Measurements from ENCODE around the gene ZNF653.

Gene ZNF653

DNA sequence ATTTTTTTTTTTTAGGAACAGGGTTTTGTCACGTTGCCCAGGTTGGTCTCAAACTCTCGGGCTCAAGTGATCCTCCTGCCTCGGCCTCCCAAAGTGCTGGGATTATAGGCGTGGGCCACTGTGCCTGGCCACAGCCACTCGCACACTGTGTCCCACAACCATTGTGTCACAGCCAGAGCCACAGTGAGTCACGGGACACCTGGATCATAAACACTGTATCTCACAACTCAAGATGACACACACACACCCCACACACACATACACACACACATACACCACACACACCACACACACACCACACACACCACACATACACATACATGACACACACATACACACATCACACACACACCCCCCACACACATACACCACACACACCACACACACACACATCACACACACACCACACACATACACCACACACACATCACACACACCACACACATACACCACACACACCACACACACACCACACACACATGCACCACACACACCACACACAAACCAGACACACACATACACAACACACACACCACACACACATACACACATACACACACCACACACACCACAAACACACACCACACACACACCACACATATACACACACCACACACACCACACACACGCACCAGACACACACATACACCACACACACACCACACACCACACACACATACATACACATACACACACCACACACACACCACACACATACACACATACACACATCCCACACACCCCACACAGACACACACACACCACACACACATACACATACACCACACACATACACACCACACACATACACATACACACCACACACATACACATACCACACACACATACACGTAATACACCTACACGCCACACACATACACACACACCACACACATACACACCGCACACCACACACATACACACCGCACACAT, 41.0 kb downstream of the ZNF653 start:
- Histone ChIP-seq H3K4me3 (ENCODE audit: low read length, poor library complexity, severe bottlenecking) (no peak overlapping the region), H3K9me3 (ENCODE audit: insufficient read depth, low read depth, low read length) (no peaks in the 10 kb centered on the region), H3K27me3 (ENCODE audit: insufficient read depth, low read length, poor library complexity, severe bottlenecking) (no peaks in the 10 kb centered on the region), H3K79me2 (ENCODE audit: insufficient read depth, low read length) (no peaks in the 10 kb centered on the region), H3K4me1 (ENCODE audit: insufficient read depth, low read length, poor library complexity, severe bottlenecking) (no peaks in the 10 kb centered on the region), H2AFZ (ENCODE audit: low read length) (no peak overlapping the region), H3K9ac (ENCODE audit: low read depth, low read length, poor library complexity, severe bottlenecking) (no peak overlapping the region), H3F3A (ENCODE audit: low read depth) (no peaks in the 10 kb centered on the region), H3K36me3 (ENCODE audit: insufficient read depth, low read length) (no peaks in the 10 kb centered on the region), H3K4me2 (ENCODE audit: low read depth, low read length, poor library complexity, severe bottlenecking) (no peak overlapping the region), H3K9me2 (replicated peaks; ENCODE audit: low read depth, low read length) (no peaks in the 10 kb centered on the region), H4K20me1 (ENCODE audit: insufficient read depth, low read length, poor library complexity, severe bottlenecking) (no peaks in the 10 kb centered on the region)
- no peak for TF ChIP-seq EZH2phosphoT487 (IDR thresholded peaks at IDR 0.05; ENCODE audit: borderline replicate concordance)
- TF ChIP-seq, protein P1, sequence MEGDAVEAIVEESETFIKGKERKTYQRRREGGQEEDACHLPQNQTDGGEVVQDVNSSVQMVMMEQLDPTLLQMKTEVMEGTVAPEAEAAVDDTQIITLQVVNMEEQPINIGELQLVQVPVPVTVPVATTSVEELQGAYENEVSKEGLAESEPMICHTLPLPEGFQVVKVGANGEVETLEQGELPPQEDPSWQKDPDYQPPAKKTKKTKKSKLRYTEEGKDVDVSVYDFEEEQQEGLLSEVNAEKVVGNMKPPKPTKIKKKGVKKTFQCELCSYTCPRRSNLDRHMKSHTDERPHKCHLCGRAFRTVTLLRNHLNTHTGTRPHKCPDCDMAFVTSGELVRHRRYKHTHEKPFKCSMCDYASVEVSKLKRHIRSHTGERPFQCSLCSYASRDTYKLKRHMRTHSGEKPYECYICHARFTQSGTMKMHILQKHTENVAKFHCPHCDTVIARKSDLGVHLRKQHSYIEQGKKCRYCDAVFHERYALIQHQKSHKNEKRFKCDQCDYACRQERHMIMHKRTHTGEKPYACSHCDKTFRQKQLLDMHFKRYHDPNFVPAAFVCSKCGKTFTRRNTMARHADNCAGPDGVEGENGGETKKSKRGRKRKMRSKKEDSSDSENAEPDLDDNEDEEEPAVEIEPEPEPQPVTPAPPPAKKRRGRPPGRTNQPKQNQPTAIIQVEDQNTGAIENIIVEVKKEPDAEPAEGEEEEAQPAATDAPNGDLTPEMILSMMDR (conservative IDR thresholded peaks at IDR 0.05; ENCODE audit: low read length), result no peak

GRCh38 chr19:11463391-11463790, 42.2 kb downstream of the ZNF653 start:
- H3K9ac ChIP-seq (ENCODE audit: low read depth, low read length, poor library complexity, severe bottlenecking), result no peak overlapping the region
- H3K4me1 ChIP-seq (ENCODE audit: insufficient read depth, low read length, poor library complexity, severe bottlenecking), result no peaks in the 10 kb centered on the region
- no peak overlapping the region for H2AFZ ChIP-seq (ENCODE audit: low read length)
- no peaks in the 10 kb centered on the region for H3K9me3 ChIP-seq (ENCODE audit: insufficient read depth, low read depth, low read length)
- H4K20me1 ChIP-seq (ENCODE audit: insufficient read depth, low read length, poor library complexity, severe bottlenecking), result no peaks in the 10 kb centered on the region
- no peaks in the 10 kb centered on the region for H3K36me3 ChIP-seq (ENCODE audit: insufficient read depth, low read length)
- H3K4me3 ChIP-seq (ENCODE audit: low read length, poor library complexity, severe bottlenecking), result no peak overlapping the region
- no peaks in the 10 kb centered on the region for H3K79me2 ChIP-seq (ENCODE audit: insufficient read depth, low read length)
- H3K27me3 ChIP-seq (ENCODE audit: insufficient read depth, low read length, poor library complexity, severe bottlenecking), result no peaks in the 10 kb centered on the region
- H3K4me2 ChIP-seq (ENCODE audit: low read depth, low read length, poor library complexity, severe bottlenecking), result no peak overlapping the region
- no peaks in the 10 kb centered on the region for H3F3A ChIP-seq (ENCODE audit: low read depth)
- H3K9me2 ChIP-seq (replicated peaks; ENCODE audit: low read depth, low read length), result no peaks in the 10 kb centered on the region
- TF ChIP-seq, protein P1 (conservative IDR thresholded peaks at IDR 0.05; ENCODE audit: low read length), result no peak
- no peak for TF ChIP-seq EZH2phosphoT487 (IDR thresholded peaks at IDR 0.05; ENCODE audit: borderline replicate concordance)

GRCh38 chr19:11461453-11461852, 44.2 kb downstream of the ZNF653 start:
- Histone ChIP-seq H3K9me3 (ENCODE audit: insufficient read depth, low read depth, low read length) (no peaks in the 10 kb centered on the region), H2AFZ (ENCODE audit: low read length) (no peak overlapping the region), H3K4me3 (ENCODE audit: low read length, poor library complexity, severe bottlenecking) (no peak overlapping the region), H4K20me1 (ENCODE audit: insufficient read depth, low read length, poor library complexity, severe bottlenecking) (no peaks in the 10 kb centered on the region), H3K36me3 (ENCODE audit: insufficient read depth, low read length) (no peaks in the 10 kb centered on the region), H3K79me2 (ENCODE audit: insufficient read depth, low read length) (no peaks in the 10 kb centered on the region), H3K9ac (ENCODE audit: low read depth, low read length, poor library complexity, severe bottlenecking) (no peak overlapping the region), H3K27me3 (ENCODE audit: insufficient read depth, low read length, poor library complexity, severe bottlenecking) (no peaks in the 10 kb centered on the region), H3K9me2 (replicated peaks; ENCODE audit: low read depth, low read length) (no peaks in the 10 kb centered on the region), H3F3A (ENCODE audit: low read depth) (no peaks in the 10 kb centered on the region), H3K4me2 (ENCODE audit: low read depth, low read length, poor library complexity, severe bottlenecking) (no peak overlapping the region), H3K4me1 (ENCODE audit: insufficient read depth, low read length, poor library complexity, severe bottlenecking) (no peaks in the 10 kb centered on the region)
- TF ChIP-seq, protein P1 (conservative IDR thresholded peaks at IDR 0.05; ENCODE audit: low read length), result no peak
- TF ChIP-seq EZH2phosphoT487 (IDR thresholded peaks at IDR 0.05; ENCODE audit: borderline replicate concordance), result no peak

Measured in Loucy (cell line).